Osteocyte (in vitro differentiated cells): ENCODE measurements around the gene TRIM75. TPM values are rescaled to one million over a fixed set of nuclear protein-coding genes. Genes with fewer than 3 reads are reported as not detected.

Experiments
- DNase-seq: peaks from one replicate; pipeline ENCODE4 v3.0.0; 2021; ENCODE audit warnings: mixed read lengths; ENCODE audit not compliant: unreplicated experiment; ENCODE audit errors: extremely low spot score
- H3K27ac Mint-ChIP-seq: one replicate; pipeline ENCODE4 v1.8.0; 2021; ENCODE audit warnings: mild to moderate bottlenecking, mixed read lengths; ENCODE audit not compliant: unreplicated experiment
- H3K27me3 Mint-ChIP-seq: one replicate; pipeline ENCODE4 v1.8.0; 2021; ENCODE audit warnings: mixed read lengths; ENCODE audit not compliant: unreplicated experiment
- H3K36me3 Mint-ChIP-seq: one replicate; pipeline ENCODE4 v1.8.0; 2021; ENCODE audit warnings: mixed read lengths; ENCODE audit not compliant: unreplicated experiment
- H3K4me1 Mint-ChIP-seq: one replicate; pipeline ENCODE4 v1.8.0; 2021; ENCODE audit warnings: mixed read lengths; ENCODE audit not compliant: unreplicated experiment
- H3K4me3 Mint-ChIP-seq: one replicate; pipeline ENCODE4 v1.8.0; 2021; ENCODE audit warnings: mild to moderate bottlenecking, moderate library complexity, mixed read lengths; ENCODE audit not compliant: unreplicated experiment
- H3K9me3 Mint-ChIP-seq: one replicate; pipeline ENCODE4 v1.8.0; 2021; ENCODE audit warnings: mixed read lengths; ENCODE audit not compliant: unreplicated experiment
- total RNA-seq: library from RNA; stranded (reverse); gene quantifications from 2 replicates; pipeline ENCODE4 v1.2.1, GENCODE V29; 2021
- TF ChIP-seq, protein P1 (sequence below): fragments of 200-600 bp; sonication (generic); IDR thresholded peaks from 2 replicates; pipeline ENCODE4 v1.5.0; 2021; ENCODE audit warnings: antibody characterized with exemption, mild to moderate bottlenecking, moderate library complexity

Gene TRIM75
- total RNA-seq, 1 donor from 2014 or later: not detected

GRCh38 chr4:165009493-165010227, 44.0 kb upstream of the TRIM75 start:
- no peak overlapping the region for H3K4me3 Mint-ChIP-seq
- H3K27me3 Mint-ChIP-seq: peaks cover 2% of the 10 kb centered on the region
- H3K36me3 Mint-ChIP-seq: no peaks in the 10 kb centered on the region
- no peaks in the 10 kb centered on the region for H3K4me1 Mint-ChIP-seq
- no peaks in the 10 kb centered on the region for H3K9me3 Mint-ChIP-seq
- TF ChIP-seq, protein P1, sequence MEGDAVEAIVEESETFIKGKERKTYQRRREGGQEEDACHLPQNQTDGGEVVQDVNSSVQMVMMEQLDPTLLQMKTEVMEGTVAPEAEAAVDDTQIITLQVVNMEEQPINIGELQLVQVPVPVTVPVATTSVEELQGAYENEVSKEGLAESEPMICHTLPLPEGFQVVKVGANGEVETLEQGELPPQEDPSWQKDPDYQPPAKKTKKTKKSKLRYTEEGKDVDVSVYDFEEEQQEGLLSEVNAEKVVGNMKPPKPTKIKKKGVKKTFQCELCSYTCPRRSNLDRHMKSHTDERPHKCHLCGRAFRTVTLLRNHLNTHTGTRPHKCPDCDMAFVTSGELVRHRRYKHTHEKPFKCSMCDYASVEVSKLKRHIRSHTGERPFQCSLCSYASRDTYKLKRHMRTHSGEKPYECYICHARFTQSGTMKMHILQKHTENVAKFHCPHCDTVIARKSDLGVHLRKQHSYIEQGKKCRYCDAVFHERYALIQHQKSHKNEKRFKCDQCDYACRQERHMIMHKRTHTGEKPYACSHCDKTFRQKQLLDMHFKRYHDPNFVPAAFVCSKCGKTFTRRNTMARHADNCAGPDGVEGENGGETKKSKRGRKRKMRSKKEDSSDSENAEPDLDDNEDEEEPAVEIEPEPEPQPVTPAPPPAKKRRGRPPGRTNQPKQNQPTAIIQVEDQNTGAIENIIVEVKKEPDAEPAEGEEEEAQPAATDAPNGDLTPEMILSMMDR: no peak
- DNase-seq: no peak
- H3K27ac Mint-ChIP-seq: no peak overlapping the region

DNA sequence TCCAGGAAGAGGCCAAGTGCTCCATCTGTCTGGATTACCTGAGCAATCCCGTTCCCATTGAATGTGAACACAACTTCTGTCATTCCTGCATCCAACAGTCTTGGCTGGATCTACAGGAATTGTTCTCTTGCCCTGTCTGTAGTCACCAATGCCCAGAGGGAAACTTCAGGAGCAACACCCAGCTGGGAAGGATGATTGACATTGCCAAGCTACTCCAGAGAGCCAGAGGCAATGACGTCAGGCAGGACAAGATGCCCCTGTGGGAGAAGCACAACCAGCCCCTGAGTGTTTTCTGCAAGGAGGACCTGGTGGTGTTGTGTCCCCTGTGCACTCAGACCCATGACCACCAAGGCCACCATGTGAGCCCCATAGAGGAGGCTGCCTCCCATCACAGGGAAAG, 43.2 kb upstream of the TRIM75 start:
- no peaks in the 10 kb centered on the region for H3K36me3 Mint-ChIP-seq

DNA sequence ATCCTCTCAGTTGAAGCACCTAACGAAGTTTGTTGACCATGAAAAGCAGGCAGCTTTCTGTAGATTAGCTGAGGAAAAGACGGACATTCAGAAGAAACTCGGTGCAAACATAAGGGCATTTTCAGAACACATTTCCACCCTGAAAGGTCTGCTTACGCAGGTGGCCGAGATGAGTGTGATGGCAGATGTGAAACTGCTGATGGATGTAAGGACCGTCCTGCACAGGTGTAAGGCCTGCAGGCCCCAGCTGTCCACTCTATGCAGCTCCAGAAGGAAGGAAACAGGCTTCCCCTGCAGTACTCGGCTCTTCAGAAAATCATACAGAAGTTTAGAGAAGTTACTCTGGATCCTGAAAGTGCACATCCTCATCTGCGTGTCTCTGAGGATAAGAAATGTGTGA, 42.7 kb upstream of the TRIM75 start:
- Mint-ChIP-seq H3K4me3 (no peak overlapping the region), H3K36me3 (no peaks in the 10 kb centered on the region), H3K9me3 (no peaks in the 10 kb centered on the region), H3K27ac (no peak overlapping the region), H3K4me1 (no peaks in the 10 kb centered on the region), H3K27me3 (peaks cover 2% of the 10 kb centered on the region)
- TF ChIP-seq, protein P1: no peak
- DNase-seq: peak; percentile 42

More for the DNA sequence above, 43.2 kb upstream of the TRIM75 start:
- H3K27me3 Mint-ChIP-seq: peaks cover 2% of the 10 kb centered on the region
- H3K4me1 Mint-ChIP-seq: no peaks in the 10 kb centered on the region
- H3K27ac Mint-ChIP-seq: no peak overlapping the region
- no peak for DNase-seq
- TF ChIP-seq, protein P1: no peak
- H3K9me3 Mint-ChIP-seq: no peaks in the 10 kb centered on the region
- H3K4me3 Mint-ChIP-seq: no peak overlapping the region

DNA sequence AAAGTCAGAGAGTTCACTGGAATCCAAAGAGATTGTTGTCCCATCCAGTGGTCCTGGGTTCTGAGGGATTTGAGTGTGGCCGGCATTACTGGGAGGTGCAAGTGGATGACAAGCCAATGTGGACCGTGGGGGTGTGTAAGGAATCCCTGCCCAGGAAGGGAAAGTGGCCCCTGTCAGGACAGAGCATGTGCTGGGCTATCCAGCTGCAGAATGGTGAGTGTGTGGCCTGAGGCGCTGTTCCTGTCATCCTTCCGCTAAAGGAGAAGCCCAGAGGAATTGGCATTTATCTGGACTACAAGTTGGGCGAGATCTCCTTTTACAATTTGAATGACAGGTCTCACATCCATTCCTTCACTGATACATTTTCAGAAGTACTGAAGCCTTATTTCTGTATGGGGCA, 42.3 kb upstream of the TRIM75 start:
- Mint-ChIP-seq H3K27ac (no peak overlapping the region), H3K36me3 (no peaks in the 10 kb centered on the region), H3K4me3 (no peak overlapping the region), H3K27me3 (peaks cover 2% of the 10 kb centered on the region), H3K4me1 (no peaks in the 10 kb centered on the region), H3K9me3 (no peaks in the 10 kb centered on the region)
- DNase-seq: no peak
- TF ChIP-seq, protein P1: no peak

- no peaks in the 10 kb centered on the region for H3K36me3 Mint-ChIP-seq
- H3K4me3 Mint-ChIP-seq: no peak overlapping the region
- no peaks in the 10 kb centered on the region for H3K4me1 Mint-ChIP-seq
- H3K27me3 Mint-ChIP-seq: peaks cover 2% of the 10 kb centered on the region
- H3K9me3 Mint-ChIP-seq: no peaks in the 10 kb centered on the region
- peak; percentile 60 for DNase-seq
- TF ChIP-seq, protein P1: no peak
- H3K27ac Mint-ChIP-seq: no peak overlapping the region
These were observed 40.0 kb upstream of the TRIM75 start for GRCh38 chr4:165013691-165014090.
